ENCODE results near the gene CNIH1.

DNA sequence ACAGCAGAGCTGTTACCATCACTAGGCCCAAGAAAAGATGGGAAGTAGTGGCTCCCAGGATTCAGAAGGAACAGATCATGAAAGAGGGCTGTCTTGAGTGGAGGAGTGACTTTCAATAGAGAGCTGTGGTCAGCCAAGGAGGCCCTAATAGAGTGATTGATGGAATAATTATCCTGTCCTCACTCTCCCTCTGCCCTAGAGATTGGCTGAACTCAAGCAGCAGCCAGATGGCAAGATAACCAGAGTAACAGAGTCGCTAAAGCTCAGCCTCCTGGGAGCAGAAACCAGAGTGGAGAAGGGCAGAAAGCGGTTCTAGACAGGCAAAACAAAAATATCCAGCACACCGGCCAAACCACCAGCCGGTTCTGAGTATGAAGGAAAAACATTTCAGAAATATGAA is 24.5 kb upstream of the CNIH1 start:
- TF ChIP-seq POLR2A (IDR thresholded peaks at IDR 0.05) (no peak), CTCF (IDR thresholded peaks at IDR 0.05) (no peak), EP300 (IDR thresholded peaks at IDR 0.05) (no peak)

Data from ovary (tissue), 3 donors.